Measurements from ENCODE around the gene CCDC88C. TPM values are rescaled to one million over a fixed set of nuclear protein-coding genes. Genes with fewer than 3 reads are reported as not detected.

Gene CCDC88C
- polyA plus RNA-seq, 12 donors = 8.9 to 30.9 (median 13.1) TPM; not detected in 1

DNA sequence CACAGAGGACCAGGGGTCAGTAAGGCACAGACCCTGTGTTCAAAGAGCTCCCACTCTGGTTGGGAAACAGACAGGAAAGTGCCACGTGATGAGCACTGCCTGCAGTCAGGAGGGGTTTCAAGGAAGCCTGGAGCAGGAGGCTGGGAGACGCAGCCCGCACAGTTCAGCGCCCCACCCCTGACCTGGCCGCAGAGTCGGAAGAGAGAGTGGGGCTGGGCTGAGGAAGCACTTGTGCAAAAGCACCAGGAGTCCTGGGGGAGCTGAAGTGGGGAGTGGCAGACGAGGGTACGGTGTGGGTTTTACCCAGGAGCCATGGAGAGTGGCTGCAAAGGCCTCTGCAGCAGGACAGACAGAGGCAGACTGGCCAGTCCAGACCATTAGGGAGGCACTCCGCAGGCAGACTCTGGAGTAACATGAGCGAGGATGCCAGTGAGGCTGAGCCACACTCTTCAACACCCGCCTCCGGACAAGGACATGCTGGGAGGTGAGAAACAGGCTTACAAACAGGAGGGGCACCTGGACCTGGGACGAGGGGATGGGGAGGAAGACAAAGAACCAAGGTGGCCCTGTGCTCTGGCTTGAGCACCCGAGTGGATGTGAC is 87.4 kb downstream of the CCDC88C start:
- no peak for DNase-seq

- DNase-seq = no peak
These were observed 88.1 kb downstream of the CCDC88C start for GRCh38 chr14:91329486-91330014.

DNA sequence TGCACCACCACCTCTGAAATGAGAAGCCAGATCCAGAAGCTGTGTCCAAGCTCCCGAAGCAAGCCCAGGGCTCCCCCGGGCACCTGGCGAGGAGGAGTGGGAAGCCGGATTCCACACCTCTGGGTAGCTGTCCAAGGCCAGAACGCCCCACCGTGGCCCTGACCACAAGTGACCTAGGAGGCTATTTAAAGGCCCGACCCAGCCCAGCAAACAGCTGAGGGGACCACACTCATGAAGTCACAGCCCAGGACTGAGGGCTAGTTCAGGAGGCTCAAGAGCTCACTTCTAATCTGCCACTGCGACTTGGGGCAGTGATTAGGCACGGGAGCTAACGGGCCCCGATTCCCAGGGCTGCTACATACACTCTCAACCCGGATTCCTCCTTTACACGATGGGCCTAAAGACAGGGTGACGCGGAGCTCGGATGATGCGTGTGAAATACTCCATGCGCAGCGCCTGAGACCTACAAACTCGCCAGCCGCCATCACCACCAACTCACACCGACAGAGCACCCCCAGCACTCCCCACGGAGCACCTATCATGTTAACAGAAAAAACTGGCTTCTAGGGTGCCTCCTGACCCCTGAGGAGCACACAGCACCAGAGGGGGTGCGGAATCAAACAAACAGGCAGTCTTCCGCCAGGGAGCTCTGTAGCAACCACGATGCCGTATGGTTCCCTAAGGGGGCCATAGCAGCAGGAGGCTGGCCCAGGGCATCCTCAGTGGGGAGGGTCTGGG is 89.1 kb downstream of the CCDC88C start:
- DNase-seq = no peak

DNA sequence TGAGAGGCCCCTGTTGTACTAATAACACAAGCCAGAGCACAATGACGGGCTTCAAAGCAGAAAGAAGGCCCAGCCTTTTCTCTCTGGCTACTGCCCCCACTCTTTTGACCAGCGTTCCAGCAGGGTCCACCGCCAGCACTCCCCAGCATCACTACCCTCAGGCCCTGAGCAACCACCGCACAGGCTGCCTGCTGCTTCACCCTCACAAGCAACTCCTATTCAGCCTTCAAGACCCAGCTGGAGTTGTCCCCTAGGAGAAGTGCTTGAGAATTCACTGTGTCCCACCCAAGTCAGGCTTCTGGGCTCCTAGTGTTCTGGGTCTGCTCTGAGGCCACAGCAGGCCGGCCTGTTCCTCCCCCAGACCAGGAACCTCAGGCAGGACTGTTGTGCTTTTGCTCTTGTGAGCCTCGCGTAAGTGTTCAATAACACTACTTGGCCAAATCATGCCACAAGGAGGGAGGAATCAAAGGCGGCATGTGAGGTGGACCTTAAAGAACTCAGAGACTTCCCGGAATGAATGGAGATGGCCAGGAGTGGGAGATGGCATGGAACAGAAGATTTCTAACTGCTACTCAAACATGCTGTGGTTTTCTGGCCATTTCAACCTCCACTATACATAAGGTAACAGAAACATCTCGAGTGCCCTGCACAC is 89.8 kb downstream of the CCDC88C start:
- DNase-seq = no peak

GRCh38 chr14:91327250-91327595 is 90.4 kb downstream of the CCDC88C start:
- DNase-seq = no peak

GRCh38 chr14:91326514-91327249 is 90.9 kb downstream of the CCDC88C start:
- no peak for DNase-seq

GRCh38 chr14:91324606-91325575 is 92.7 kb downstream of the CCDC88C start:
- no peak for DNase-seq

DNA sequence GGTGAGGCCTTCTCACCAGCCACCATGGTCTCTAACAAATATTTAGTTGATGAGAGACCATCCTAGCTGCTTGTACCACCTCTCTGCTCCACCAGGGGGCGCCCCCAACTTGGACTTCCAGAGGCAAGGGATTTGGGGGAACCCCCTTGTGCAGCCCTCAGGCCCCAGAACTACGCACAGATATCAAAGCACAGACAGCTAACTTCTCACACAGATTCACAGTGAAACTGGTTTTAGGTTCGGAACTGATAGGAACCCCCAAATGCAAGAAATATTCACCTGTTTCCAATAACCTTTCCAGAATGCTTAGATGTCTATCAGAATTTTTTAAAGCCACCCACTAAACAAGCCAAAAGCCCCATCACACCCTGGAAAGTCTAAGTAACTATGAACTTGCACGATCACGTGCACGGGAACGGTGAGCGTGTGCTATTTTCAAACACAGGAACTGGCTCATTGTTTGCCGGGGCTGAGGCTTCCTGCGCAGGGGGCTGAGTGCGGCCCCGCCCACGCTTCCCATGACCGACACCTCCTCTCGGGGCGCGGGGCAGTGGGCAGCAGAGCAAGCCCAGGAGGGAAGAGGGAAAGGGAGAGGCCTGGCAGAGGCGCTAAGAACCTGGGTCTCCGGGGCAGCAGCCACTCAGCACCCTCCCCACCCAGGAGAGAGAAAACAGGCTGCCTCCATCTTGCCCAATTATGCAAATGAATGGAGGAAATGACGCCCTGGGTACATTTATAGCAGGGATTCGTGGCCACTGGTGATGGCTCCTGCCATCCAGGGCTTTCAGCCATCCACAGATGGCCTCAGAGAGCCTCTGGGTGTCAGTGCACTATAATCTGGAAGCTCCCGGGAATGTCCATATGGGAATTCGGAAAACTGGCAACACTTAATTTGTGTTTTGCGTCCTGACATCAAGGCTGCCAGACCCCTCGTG is 93.7 kb downstream of the CCDC88C start:
- DNase-seq = peak; percentile 77

DNA sequence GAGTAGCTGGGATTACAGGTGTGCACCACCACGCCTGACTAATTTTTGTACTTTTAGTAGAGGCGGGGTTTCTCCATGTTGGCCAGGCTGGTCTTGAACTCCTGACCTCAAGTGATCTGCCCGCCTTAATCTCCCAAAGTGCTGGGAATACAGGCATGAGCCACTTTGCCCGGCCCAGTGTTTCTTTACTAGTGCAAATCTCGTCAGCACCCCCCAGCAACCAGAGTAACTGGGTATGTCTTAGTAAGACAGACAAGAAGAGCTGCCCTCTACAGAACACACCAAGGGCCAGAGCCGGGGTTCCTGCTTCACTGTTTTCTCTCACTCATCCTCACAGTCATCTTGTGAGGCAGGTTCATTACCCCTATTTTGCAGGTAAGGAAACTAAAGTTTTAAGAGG is 94.6 kb downstream of the CCDC88C start:
- no peak for DNase-seq

DNA sequence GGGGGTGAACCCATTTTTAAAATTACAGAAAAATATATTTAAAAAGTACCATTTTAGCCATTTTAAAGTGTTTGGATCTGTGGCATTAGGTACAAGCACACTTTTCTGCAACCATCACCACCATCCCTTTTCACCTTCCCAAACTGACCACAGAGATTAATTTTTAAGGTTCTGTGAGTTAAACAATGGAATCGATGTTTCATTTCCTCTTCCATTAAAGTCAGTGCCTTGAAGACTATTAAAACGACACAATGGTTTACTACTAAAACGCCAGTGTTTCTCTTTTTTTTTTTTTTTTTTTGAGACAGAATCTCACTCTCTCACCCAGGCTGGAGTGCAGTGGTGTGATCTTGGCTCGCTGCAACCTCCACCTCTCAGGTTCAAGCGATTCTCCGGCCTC is 95.0 kb downstream of the CCDC88C start:
- no peak for DNase-seq

DNA sequence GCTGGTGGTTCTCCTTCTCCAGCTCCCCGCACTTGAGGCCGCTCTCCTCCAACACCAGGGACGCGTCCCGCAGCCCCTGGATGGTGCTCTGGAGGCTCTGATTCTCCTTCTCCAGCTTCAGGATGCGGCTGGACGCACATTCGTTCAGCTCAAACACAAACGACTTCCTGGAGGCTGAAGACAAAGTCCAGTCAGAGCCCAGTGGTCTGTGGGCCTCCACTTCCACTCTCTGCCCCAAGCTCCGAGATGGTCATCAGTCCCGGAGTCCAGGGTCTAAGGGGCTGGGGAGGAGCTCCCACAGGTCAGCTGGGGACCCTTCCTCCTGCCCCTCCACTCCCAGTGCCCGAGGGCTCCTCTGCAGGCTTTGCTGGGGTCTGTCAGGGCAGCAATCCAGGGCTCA is 96.5 kb downstream of the CCDC88C start:
- no peak for DNase-seq

- DNase-seq = no peak
These were observed 97.4 kb downstream of the CCDC88C start for GRCh38 chr14:91320266-91320665.

GRCh38 chr14:91318911-91319310 is 98.7 kb downstream of the CCDC88C start:
- DNase-seq = no peak

- DNase-seq = no peak
These were observed 100.0 kb downstream of the CCDC88C start for GRCh38 chr14:91317381-91318308.

- DNase-seq = no peak
These were observed 100.9 kb downstream of the CCDC88C start for GRCh38 chr14:91316761-91317160.

DNA sequence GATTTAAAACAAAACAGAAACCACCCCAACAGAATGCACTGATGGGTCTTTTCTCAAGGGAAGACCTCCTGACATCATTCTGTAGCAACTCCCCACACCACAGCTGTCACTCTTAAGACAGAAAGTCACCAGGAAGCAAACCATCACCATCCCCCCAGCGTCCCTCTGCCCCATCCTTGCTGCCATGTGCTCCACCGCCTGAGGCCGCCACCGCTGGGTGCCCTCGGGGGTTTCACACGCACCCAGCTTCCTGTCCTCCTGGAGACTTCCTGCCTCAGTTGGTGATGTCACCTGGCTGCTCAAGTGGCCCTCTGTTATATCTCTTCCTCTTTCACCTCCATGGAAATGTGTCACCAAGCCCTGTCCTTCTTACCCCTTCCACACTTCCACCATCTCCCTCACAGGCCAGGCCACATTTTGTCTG is 101.8 kb downstream of the CCDC88C start:
- DNase-seq = no peak

GRCh38 chr14:91313852-91314251 is 103.8 kb downstream of the CCDC88C start:
- DNase-seq = no peak

- no peak for DNase-seq
These were observed 104.3 kb downstream of the CCDC88C start for GRCh38 chr14:91313154-91313850.
